ENCODE data around the gene ACSBG1.
"Not testable (repeated sequence)": the region's sequence is repeated elsewhere in the genome, so short reads cannot be mapped to it uniquely, and the experiment has no call there.

ACSBG1 gene

DNA sequence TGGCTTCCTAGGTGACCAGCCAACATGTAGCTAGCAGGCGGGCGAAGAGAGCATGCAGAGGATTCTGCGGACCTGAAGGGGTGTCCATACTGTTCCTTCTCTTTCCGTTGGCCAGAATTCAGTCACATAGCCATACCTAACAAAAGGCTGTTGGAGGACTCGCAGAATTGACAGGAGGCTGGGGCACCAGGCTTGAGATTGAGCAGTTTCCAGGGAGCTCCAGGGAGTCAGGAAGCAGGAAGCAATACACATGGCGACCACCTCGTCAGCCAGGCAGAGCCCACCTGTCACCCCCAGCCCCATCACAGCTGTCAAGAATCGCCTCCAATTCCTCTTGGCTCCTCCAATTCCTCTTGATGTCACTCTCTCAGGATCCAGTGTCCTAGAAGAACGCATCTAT lies 16.8 kb upstream of the ACSBG1 start:
- no peak for DNase-seq (ENCODE audit: low read depth in 2 of 2)

DNA sequence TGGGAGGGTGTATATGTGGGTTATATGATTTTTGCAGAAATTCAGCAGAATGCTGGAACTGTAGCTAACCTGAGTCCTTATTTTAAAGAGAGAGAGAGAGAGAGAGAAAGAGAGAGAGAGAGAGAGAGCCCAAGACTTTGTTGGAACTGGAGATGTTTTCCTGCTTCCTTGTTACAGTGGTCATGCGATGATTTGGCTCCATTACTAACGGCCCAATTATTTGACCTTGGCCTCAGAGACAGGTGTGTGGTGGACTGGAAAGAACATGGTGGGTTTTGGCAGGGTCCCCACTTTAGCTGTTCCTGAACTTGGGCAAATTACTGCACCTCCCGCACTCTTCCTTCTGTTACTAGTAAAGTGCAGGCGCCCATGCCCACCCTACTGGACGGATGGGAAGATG lies 14.8 kb upstream of the ACSBG1 start:
- DNase-seq (ENCODE audit: low read depth in 2 of 2): no peak

DNA sequence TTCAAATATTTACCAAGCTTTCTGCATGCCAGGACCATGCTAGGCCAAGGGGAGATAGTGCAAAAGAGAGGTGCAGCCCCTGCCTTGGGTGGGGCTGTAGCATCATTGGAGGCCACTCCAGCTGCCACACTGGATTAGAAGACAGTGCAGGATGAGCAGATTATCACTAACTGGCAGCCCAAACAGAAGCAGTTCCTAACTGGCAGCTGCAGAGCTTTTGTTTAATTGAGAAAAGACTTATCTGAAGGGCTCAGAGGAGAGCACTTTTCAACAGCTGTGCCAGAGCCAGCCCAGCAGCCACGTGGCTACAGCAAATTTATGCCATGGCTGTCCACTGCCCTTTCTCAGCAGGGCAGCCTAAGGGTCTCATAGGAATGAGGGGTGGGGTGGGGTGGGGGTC lies 13.5 kb upstream of the ACSBG1 start:
- no peak for DNase-seq (ENCODE audit: low read depth in 2 of 2)

DNA sequence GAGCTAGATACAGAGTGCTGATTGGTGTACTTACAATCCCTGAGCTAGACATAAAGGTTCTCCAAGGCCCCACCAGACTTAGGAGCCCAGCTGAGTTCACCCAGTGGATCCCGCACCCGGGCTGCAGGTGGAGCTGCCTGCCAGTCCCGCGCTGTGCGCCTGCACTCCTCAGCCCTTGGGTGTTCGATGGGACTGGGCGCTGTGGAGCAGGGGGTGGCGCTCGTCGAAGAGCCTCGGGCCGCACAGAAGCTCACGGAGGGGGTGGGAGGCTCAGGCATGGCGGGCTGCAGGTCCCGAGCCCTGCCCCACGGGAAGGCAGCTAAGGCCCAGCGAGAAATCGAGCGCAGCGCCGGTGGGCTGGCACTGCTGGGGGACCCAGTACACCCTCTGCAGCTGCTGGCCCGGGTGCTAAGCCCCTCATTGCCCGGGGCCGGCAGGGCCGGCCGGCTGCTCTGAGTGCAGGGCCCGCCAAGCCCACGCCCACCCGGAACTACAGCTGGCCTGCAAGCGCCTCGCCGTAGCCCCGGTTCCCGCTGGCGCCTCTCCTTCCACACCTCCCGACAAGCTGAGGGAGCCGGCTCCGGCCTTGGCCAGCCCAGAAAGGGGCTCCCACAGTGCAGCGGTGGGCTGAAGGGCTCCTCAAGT lies 11.7 kb upstream of the ACSBG1 start:
- DNase-seq (ENCODE audit: low read depth in 2 of 2): not testable (repeated sequence)

- DNase-seq (ENCODE audit: low read depth in 2 of 2): not testable (repeated sequence)
Measured at GRCh38 chr15:78245392-78245791, 11.0 kb upstream of the ACSBG1 start.

DNA sequence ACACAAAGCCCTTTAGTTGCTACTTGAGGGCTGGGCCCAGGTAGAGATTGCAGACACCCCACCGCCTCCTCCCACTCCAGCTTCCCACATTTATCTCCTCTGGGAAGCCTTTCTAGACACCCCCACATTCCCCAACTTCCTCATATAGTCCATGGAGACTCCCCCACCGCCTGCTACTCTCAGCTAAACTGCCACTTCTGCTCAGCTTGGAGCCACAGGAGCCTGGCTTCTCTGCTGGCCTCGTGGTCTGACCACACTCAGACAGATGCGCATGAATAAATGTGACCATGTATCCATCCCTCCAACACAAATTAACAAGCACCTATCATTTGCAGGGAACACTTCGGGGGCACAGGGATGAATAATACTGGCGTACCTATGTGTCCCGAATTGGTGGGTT lies 10.5 kb upstream of the ACSBG1 start:
- no peak for DNase-seq (ENCODE audit: low read depth in 2 of 2)

DNA sequence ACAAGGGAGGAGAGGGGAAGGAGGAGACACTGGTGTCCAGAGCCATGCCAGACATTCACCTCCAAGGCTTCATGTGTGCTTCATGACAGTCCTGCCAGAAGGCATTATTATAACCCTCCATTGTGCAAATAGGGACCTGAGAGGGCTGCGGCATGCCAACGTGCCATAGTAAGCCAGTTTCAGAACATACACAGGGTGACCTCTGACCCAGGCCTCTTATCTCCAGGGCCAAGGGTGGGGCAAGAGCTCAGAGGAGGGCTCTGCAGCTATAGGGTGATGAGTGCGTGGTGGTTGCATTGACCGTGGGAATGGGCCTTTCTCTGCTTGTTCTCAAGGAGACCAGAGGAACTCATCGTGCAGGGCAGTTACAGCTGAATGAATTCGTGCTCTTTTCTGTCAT lies 9.7 kb upstream of the ACSBG1 start:
- DNase-seq (ENCODE audit: low read depth in 2 of 2): no peak

GRCh38 chr15:78243491-78243941 lies 9.2 kb upstream of the ACSBG1 start:
- DNase-seq (ENCODE audit: low read depth in 2 of 2): no peak

DNA sequence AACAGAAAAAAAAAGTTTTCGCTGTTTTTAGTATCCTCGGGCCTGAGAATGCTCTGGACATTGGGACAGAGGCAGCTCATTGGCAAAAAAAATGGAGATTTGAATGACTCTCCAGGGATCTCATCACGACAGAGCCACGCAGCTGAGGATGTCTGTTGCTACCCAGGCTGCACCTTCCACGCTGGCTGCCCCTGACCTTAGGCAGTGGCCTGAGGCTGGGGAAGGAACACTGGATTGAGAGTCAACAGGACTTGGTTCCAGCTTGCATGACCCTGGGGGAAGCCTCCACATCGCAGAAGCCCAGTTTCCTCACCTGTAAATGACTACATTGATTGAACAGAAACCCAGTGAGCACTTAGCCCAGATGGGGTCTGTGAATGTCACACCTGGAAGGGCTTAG lies 8.7 kb upstream of the ACSBG1 start:
- DNase-seq (ENCODE audit: low read depth in 2 of 2): no peak

DNA sequence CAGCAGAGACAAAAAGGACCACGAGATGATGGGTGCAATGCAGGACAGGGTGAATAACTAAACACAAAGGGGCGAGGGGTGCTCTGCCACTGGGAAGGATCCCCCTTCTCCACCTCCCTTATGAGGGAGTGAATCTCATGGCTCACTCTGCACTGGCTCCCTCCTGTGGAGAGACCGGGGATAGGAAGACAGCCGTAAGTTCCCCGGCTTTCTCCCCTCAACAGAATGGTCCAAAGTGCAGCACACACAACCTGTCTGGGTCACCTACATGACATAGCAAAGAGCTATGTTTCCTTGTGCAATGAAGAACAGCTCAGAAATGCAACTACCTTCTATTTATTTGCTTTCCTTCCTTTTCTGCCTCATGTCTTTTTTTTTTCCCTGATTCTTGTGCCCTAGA lies 7.8 kb upstream of the ACSBG1 start:
- DNase-seq (ENCODE audit: low read depth in 2 of 2): no peak

DNA sequence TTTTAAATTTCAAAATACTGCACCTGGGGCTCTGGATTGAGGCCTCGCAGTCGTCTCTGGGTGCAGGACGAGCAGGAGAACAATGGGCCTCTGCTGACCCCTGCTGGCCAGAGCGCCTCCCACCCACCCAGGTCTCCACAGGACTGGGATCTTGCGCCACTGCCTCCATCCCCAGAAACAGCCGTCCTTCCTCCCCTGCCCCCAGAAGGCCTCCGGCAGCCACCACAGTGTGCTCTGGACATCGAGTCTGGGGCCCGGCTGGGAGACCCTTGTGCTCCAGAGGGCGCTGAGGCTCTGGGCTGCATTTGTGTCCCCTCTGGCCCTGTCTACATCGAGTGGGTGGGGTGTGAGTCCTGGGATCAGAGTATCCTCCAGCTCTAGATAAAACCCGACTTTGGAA lies 6.7 kb upstream of the ACSBG1 start:
- peak; percentile 67 to 81 for DNase-seq (ENCODE audit: low read depth in 2 of 2)

DNA sequence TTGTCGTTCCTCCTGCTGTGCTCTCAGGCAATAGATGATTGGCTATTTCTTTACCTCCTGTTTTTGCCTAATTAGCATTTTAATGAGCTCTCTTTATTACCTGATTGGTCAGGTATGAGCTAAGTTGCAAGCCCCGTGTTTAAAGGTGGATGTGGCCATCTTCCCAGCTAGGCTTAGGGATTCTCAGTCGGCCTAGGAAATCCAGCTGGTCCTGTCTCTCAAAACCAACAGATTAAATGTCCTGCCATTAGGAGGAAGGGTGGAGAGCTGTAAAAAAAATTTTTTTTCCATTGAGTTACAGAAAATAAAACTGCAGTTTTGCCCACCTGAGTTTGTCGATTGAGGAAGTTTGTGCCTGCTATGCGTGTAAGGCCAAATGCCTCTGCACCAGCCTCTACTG lies 5.4 kb upstream of the ACSBG1 start:
- no peak for DNase-seq (ENCODE audit: low read depth in 2 of 2)

DNA sequence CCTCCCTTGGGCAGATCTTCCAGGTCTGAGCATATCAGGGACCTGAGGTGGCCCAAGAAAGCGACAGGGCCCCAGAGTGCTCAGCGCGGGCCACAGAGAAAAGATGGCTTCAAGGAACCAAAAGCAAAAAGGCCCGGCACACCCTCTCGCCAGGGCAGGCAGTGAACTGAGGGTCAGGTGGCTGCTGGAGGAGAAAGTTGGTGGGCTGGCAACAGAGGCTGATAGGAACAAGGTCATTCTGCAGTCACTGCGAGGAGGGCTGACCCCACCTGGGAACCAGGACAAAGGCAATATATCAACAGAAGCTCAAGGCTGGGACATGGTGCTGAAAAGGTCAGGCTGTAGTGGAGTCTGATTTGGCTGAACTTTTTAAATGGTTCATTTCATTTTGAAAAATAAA lies 2.8 kb upstream of the ACSBG1 start:
- DNase-seq (ENCODE audit: low read depth in 2 of 2): no peak

DNA sequence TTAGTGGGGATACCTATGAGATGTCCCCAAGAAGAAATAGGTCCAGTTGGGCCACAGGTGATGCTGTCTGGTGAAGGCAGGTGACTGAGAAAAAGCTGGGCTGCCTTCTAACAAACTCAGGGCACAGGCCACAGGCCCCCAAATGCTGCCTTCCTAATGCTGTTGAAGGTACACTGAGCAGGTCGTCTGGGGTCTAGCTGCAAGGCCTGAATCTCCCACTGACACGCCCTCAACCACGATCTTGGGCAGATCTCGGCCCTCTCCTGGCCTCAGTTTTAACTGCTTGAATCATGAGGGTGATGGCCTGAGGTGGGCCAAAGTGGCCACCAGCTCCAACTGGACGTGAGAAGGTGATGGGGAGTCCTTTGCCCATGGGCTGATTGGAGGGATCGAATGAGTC lies 2.1 kb upstream of the ACSBG1 start:
- no peak for DNase-seq (ENCODE audit: low read depth in 2 of 2)

- DNase-seq (ENCODE audit: low read depth in 2 of 2): no peak
Measured at GRCh38 chr15:78233496-78233895, 869 bp downstream of the ACSBG1 start.

- DNase-seq (ENCODE audit: low read depth in 2 of 2): no peak
Measured at GRCh38 chr15:78232951-78233350, 1.4 kb downstream of the ACSBG1 start.

DNA sequence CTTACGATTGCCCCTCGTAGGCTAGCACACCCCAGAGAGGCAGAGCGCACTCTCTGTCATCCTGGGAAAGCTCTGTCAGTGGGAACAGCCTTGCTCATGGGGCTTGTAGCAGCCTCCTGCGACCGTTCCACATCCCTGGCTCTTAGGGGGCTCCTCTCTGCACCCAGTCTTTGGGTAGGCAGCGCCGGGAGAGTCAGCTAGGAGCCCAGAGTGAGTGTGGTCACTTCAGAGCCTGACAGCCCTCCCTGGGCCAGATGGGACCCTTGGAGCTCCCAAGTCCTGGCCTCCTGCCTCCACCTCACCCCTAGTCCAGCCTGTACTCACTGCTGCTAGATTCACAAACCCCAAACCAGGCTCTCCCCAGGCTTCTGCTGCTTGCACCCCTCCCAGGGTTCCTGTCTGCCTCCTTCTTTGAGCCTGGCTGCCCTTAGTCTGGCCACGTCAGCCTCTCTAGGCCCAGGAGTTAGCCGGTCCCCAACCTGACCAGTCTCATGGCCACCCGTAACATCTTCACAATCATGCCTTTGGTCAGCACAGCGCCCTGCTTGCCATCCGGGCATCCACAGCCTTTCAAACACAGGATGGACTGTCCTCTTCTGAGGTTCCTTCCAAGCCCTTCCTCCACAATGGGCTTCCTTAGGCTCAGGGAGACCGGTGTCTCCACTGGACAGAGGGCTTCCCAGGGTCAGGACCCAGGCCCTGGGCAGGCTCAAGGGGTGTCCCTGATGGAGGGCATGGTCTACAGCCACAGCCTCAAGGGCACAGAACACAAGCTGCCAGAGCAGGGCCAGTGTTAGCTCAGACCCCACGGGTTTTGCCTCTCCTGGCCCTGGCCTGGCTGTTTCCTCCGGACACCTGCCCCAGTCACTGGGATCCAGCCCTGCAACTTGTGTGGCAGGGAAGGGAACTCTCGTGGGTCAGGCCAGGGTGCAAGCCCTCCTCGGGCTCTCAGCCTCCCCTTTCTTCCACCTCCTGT lies 4.6 kb downstream of the ACSBG1 start:
- no peak for DNase-seq (ENCODE audit: low read depth in 2 of 2)

- DNase-seq (ENCODE audit: low read depth in 2 of 2): no peak
Measured at GRCh38 chr15:78228356-78228996, 5.9 kb downstream of the ACSBG1 start.

DNA sequence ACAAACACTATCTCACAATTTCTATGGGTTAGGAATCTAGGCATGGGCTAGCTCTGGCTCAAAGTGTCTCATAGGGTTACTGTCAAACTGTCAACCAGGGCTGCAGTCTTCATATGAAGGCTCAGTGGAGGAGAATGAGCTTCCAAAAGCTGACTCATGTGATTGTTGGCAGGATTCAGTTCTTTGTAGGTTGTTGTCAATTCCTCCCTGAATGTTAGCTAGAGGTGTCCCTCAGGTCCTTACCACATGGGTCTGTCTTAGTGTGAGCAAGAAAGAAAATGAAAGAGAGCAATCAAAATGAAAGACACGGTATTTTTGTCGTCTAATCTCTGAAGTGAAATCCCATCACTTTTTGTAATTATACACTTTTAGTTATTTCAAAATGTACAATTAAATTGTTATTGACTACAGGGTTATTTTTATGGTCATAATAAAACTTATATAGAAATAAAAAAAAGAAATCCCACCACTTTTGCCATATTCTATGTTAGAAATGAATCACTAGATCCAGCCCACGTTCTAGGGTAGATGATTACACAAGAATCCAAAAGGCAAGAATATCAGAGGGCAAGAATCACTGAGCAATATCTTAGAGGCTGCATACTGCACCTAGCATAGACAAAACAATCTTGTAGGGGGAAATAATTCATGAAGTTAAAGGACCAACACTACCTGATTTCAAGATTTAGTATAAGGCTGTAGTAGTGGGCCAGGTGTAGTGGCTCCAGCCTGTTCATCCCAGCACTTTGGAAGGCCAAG lies 8.4 kb downstream of the ACSBG1 start:
- DNase-seq (ENCODE audit: low read depth in 2 of 2): peak in 1 of 2 donors; percentile 0

GRCh38 chr15:78224023-78224411 lies 10.3 kb downstream of the ACSBG1 start:
- DNase-seq (ENCODE audit: low read depth in 2 of 2): no peak

DNA sequence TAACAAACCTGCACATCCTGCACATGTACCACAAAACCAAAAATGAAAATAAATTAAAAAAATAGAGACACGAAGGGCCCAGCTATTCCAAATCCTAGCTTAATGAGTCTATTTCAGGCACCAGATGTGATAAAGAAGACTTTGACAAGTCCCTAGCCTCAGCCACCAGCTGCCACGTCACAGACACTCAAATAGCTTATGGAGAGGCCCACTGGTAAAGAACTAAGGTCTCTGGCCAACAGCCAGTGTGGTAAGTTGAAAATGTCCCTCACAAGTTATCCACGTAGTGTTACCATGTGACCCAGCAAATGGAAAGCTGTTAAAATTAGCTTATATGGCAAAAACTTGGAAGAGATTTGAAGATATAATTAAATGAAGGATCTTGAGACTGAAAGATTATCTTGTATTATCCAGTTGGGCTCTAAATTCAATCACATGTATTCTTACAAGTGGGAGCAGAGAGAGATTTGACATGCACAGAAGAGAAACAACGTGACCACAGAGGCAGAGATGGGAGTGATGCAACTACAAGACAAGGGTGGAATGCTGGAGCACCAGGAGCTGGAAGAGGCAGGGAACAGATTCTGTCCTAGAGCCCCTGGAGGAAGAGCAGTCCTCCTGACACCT lies 10.9 kb downstream of the ACSBG1 start:
- no peak for DNase-seq (ENCODE audit: low read depth in 2 of 2)

Measured in stimulated activated CD4-positive, alpha-beta T cell treated with anti-CD3 and anti-CD28 coated beads, Interleukin-15, amount 100 ng/mL, for 48 hours (primary cell).